ENCODE results near the gene RNASE4.

GRCh38 chr14:20730891-20731290, 46.5 kb downstream of the RNASE4 start:
- no peak for TF ChIP-seq CTCF (IDR thresholded peaks at IDR 0.05)
- TF ChIP-seq POLR2AphosphoS5 (IDR thresholded peaks at IDR 0.05): no peak
- TF ChIP-seq POLR2A (IDR thresholded peaks at IDR 0.05): no peak

Measured in prostate gland (tissue), 2 donors.